Right atrium auricular region (tissue), 2 donors: ENCODE data around the gene UVSSA. TPM values are rescaled to one million over a fixed set of nuclear protein-coding genes. Genes with fewer than 3 reads are reported as not detected.
A peak's percentile ranks its signal among the peaks of the same experiment; 100 is the strongest.

Experiments used
- DNase-seq: peaks from one replicate; pipeline ENCODE4 v3.0.0-alpha.2; 2019; ENCODE audit warnings: low spot score
- H3K27ac ChIP-seq, 2 donors: fragments of 200-600 bp; sonication (generic); 1 replicate in 1 of 2; 2 replicates in 1 of 2; pipeline ENCODE4 v1.5.1; 2016 to 2019
- H3K27me3 ChIP-seq, 2 donors: fragments of 200-600 bp; sonication (generic); one replicate each; pipeline versions ENCODE4 v1.5.1 to v1.6.0; 2017 to 2019
- H3K36me3 ChIP-seq: fragments of 200-600 bp; sonication (generic); one replicate; pipeline ENCODE4 v1.5.1; 2016
- H3K4me1 ChIP-seq, 2 donors: fragments of 200-600 bp; sonication (generic); one replicate each; pipeline versions ENCODE4 v1.5.1 to v1.6.0; 2017 to 2019
- H3K4me3 ChIP-seq, 2 donors: fragments of 200-600 bp; sonication (generic); 1 replicate in 1 of 2; 2 replicates in 1 of 2; pipeline ENCODE4 v1.5.1; 2017 to 2019; ENCODE audit warnings: mild to moderate bottlenecking in 1 of 2, moderate library complexity in 1 of 2
- H3K9me3 ChIP-seq, 2 donors: fragments of 200-600 bp; sonication (generic); one replicate each; pipeline ENCODE4 v1.5.1; 2019
- CTCF ChIP-seq, 2 donors: fragments of 200-600 bp; sonication (generic); IDR thresholded peaks; one replicate each; pipeline ENCODE4 v1.5.1; 2019; ENCODE audit warnings: antibody characterized with exemption in 2 of 2
- total RNA-seq, 2 donors: library from RNA; depleted of rRNA; stranded (reverse); fragments of >200 nt; gene quantifications; one replicate each; pipeline ENCODE4 v1.1.0, GENCODE V29; 2016

UVSSA gene
- total RNA-seq, 2 donors from 2014 or later, result 4.4 to 7.5 TPM

- H3K9me3 ChIP-seq, result no peaks in the 10 kb centered on the region
- no peak for TF ChIP-seq CTCF (IDR thresholded peaks at IDR 0.05)
- H3K4me3 ChIP-seq, result no peak overlapping the region
- peak; percentile 30 for DNase-seq
- no peaks in the 10 kb centered on the region for H3K36me3 ChIP-seq
- no peak overlapping the region for H3K27ac ChIP-seq
- H3K4me1 ChIP-seq, result peaks cover 0 to 11% of the 10 kb centered on the region in 2 donors
- peaks cover 8 to 63% of the 10 kb centered on the region in 2 donors for H3K27me3 ChIP-seq
Observed at GRCh38 chr4:1411436-1412375, 64.7 kb downstream of the UVSSA start.

GRCh38 chr4:1412376-1413203 is 65.6 kb downstream of the UVSSA start:
- peaks cover 7 to 54% of the 10 kb centered on the region in 2 donors for H3K27me3 ChIP-seq
- peaks cover 0 to 3% of the 10 kb centered on the region in 2 donors for H3K4me1 ChIP-seq
- H3K36me3 ChIP-seq, result no peaks in the 10 kb centered on the region
- DNase-seq, result peak; percentile 50
- no peak overlapping the region for H3K27ac ChIP-seq
- H3K9me3 ChIP-seq, result no peaks in the 10 kb centered on the region
- TF ChIP-seq CTCF (IDR thresholded peaks at IDR 0.05), result no peak
- H3K4me3 ChIP-seq, result no peak overlapping the region

GRCh38 chr4:1413204-1413663 is 66.2 kb downstream of the UVSSA start:
- no peaks in the 10 kb centered on the region for H3K4me1 ChIP-seq
- H3K27ac ChIP-seq, result no peak overlapping the region
- TF ChIP-seq CTCF (IDR thresholded peaks at IDR 0.05), result no peak
- DNase-seq, result peak; percentile 16
- no peak overlapping the region for H3K4me3 ChIP-seq
- no peaks in the 10 kb centered on the region for H3K36me3 ChIP-seq
- H3K27me3 ChIP-seq, result peaks cover 4 to 48% of the 10 kb centered on the region in 2 donors
- H3K9me3 ChIP-seq, result no peaks in the 10 kb centered on the region

GRCh38 chr4:1413687-1414479 is 66.9 kb downstream of the UVSSA start:
- Histone ChIP-seq H3K27me3 (peaks cover 4 to 41% of the 10 kb centered on the region in 2 donors), H3K27ac (no peak overlapping the region), H3K4me1 (no peaks in the 10 kb centered on the region), H3K4me3 (no peak overlapping the region), H3K36me3 (no peaks in the 10 kb centered on the region), H3K9me3 (no peaks in the 10 kb centered on the region)
- no peak for TF ChIP-seq CTCF (IDR thresholded peaks at IDR 0.05)
- DNase-seq, result peak; percentile 44
